T-helper 2 cell treated with Interferon-gamma antibody and Interleukin-4, amounts not matched to agents 100 ng/mL and 5 ng/mL, for 36 hours (primary cell): Measurements from ENCODE around the gene MPV17. TPM values are rescaled to one million over a fixed set of nuclear protein-coding genes. Genes with fewer than 3 reads are reported as not detected.

ENCODE experiments used
- intact Hi-C: fragments of 100-400 bp; cut with micrococcal nuclease; formaldehyde crosslinking; loops from one replicate; pipeline ENCODE4 v1.15.1; 2023
- total RNA-seq: library from RNA; stranded (reverse); gene quantifications from 2 replicates; pipeline ENCODE4 v1.2.3, GENCODE V29; 2022

The MPV17 gene
- total RNA-seq, result 75.7 and 80.0 TPM in 2 replicates

GRCh38 chr2:27322766-27323595 is at the start of gene MPV17:
TSS of gene MPV17 (minus strand) at chr2:27323097. CDS start at chr2:27322517, 580 bp downstream.
- intact Hi-C loops, result loop anchor here (1.0 kb wide), 2 partner anchors 33 to 47 kb away; partner anchors contain the start of genes EIF2B4, GTF3C2 and SNX17

- intact Hi-C loops, result loop anchor here (1.0 to 2.0 kb wide), 10 partner anchors 9 to 292 kb away; partner anchors contain the start of genes ATRAID, GTF3C2, IFT172 and KHK
These were observed 48.1 kb upstream of the MPV17 start for GRCh38 chr2:27370816-27371620.

GRCh38 chr2:27370026-27370815 is 47.3 kb upstream of the MPV17 start, which contains the start of the genes EIF2B4 and SNX17:
TSS of gene EIF2B4 (minus strand) at chr2:27370338. CDS start at chr2:27370314, 24 bp downstream.
TSS of gene SNX17 (plus strand) at chr2:27370616. CDS start at chr2:27370744, 128 bp downstream.
- intact Hi-C loops, result loop anchor here (1.0 to 2.0 kb wide), 10 partner anchors 10 to 293 kb away; partner anchors contain the start of genes ATRAID, GTF3C2, IFT172 and KHK

GRCh38 chr2:27369471-27370025 is 46.7 kb upstream of the MPV17 start:
- intact Hi-C loops, result loop anchor here (1.0 to 2.0 kb wide), 10 partner anchors 11 to 293 kb away; partner anchors contain the start of genes ATRAID, GTF3C2, IFT172 and KHK

GRCh38 chr2:27363933-27364332 is 41.0 kb upstream of the MPV17 start:
- intact Hi-C loops, result no loop called here

- intact Hi-C loops, result no loop called here
These were observed 40.0 kb upstream of the MPV17 start for GRCh38 chr2:27362678-27363420.

- intact Hi-C loops, result loop anchor here (1.0 to 10.0 kb wide), 9 partner anchors 14 to 1518 kb away; partner anchors contain the start of genes ATRAID, EIF2B4, IFT172 and MPV17
These were observed 33.7 kb upstream of the MPV17 start, which contains the start of gene GTF3C2 for GRCh38 chr2:27356382-27357181. TSS of gene GTF3C2 (minus strand) at chr2:27356764. CDS start at chr2:27343554, 13,210 bp downstream.

- intact Hi-C loops, result loop anchor here (1.0 to 10.0 kb wide), 9 partner anchors 14 to 1519 kb away; partner anchors contain the start of genes ATRAID, EIF2B4, IFT172 and MPV17
These were observed 33.1 kb upstream of the MPV17 start for GRCh38 chr2:27356056-27356381.

- intact Hi-C loops, result loop anchor here (10.0 kb wide), 1 partner anchor 1520 kb away; the partner anchor contains the start of gene TRMT61B
These were observed 31.7 kb upstream of the MPV17 start for GRCh38 chr2:27354597-27354927.

- intact Hi-C loops, result loop anchor here (10.0 kb wide), 1 partner anchor 1521 kb away; the partner anchor contains the start of gene TRMT61B
These were observed 31.1 kb upstream of the MPV17 start for GRCh38 chr2:27353762-27354596.

GRCh38 chr2:27353386-27353761 is 30.5 kb upstream of the MPV17 start:
- intact Hi-C loops, result loop anchor here (10.0 kb wide), 1 partner anchor 1521 kb away; the partner anchor contains the start of gene TRMT61B

GRCh38 chr2:27351802-27352598 is 29.1 kb upstream of the MPV17 start:
- intact Hi-C loops, result loop anchor here (10.0 kb wide), 1 partner anchor 1523 kb away; the partner anchor contains the start of gene TRMT61B

GRCh38 chr2:27350106-27350693 is 27.3 kb upstream of the MPV17 start:
- intact Hi-C loops, result loop anchor here (10.0 kb wide), 1 partner anchor 1525 kb away; the partner anchor contains the start of gene TRMT61B

- intact Hi-C loops, result no loop called here
These were observed 24.7 kb upstream of the MPV17 start for GRCh38 chr2:27347641-27348040.

- intact Hi-C loops, result no loop called here
These were observed 13.3 kb upstream of the MPV17 start for GRCh38 chr2:27336173-27336572.

- intact Hi-C loops, result no loop called here
These were observed 12.4 kb upstream of the MPV17 start for GRCh38 chr2:27335311-27335710.
